GM19239 (cell line): Measurements from ENCODE around the gene GGTLC3.
"Not testable (repeated sequence)": the region's sequence is repeated elsewhere in the genome, so short reads cannot be mapped to it uniquely, and the experiment has no call there.

Experiments used
- DNase-seq: peaks from one replicate; pipeline ENCODE4 v3.0.0; 2011; ENCODE audit warnings: low spot score; ENCODE audit not compliant: insufficient read length
- FAIRE-seq: peaks from 2 replicates; lab custom pipeline; 2011; peaks lifted over from hg19 to GRCh38; lab: Jason Lieb, UNC

GGTLC3 gene

DNA sequence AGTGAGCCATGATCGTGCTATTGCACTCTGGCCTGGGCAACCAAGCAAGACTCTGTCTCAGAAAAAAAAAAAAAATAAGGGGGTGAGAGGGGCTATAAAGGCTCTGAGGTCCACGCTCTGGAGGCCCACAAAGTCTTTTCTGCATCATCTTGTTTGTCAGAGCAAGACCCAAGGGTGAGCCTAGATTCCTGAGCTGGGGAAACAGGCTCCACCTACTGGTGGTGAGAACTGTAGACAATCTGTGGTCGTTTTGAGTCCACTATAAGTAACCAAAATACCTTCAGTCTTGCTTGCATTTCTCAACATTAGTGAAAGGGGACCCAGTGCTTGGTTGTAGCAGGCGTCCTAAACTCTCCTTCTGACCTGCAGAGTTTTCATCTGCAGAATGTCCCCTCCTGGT is 5.4 kb upstream of the GGTLC3 start:
- FAIRE-seq, DNase-seq: not testable (repeated sequence)

DNA sequence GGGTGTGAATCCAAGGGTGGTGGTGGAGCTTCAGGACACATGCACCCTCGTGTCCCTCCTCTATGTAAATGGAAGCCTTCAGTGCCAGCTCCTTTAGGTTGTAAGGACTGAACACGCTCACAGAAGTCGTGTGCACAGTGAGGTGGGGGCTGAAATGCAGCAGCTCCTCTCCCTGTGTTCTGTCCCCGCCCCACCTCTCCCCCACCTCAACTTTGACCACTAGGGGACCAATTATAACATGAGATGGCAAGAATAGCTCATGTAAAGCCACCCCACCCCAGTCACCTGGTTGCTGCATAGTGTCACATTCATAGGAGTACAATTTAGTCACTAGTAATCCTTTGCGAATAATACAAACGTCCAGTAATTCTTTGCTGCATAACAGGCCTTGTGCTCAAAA is 4.8 kb upstream of the GGTLC3 start:
- not testable (repeated sequence) for DNase-seq, FAIRE-seq

DNA sequence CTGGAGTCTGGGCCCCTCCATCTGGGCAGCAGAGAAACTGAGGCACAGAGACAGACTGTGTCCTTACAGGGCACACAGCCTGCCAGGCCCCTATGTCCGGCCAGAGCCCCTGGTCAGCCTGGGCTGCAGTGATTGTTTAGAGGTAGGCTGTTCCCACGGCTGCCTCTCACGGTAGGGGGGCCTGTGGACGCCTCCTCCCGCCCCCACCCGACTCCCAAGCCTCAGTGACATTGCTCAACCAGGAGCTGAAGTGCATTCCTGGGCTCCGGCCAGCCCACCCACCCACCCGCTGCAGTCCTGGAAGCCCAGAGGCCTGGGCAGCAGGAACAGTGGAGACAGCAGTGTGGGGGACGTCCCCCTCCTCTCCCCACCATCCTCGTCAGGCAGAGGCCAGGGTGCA is 4.5 kb downstream of the GGTLC3 start:
- DNase-seq, FAIRE-seq: not testable (repeated sequence)

DNA sequence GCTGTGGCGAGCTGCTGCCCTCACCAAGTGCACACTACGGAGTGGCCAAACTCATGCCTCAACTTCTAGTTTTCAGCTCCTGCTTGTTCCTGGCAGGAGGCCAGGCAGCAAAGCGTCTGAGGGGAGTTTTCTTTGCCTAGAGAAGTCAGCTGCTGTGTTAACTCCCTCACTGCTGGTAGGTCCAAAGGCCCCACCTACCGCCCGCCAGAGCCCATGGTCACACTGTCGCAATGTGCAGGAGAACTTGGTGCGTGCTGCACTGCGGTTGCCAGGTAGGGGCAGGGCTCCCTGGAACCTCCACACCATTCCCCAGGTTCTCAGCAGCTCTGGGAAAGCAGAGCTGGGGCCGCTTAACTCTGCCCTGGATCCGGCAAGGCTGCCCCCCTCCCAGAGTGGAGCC is 5.6 kb downstream of the GGTLC3 start:
- not testable (repeated sequence) for FAIRE-seq, DNase-seq

DNA sequence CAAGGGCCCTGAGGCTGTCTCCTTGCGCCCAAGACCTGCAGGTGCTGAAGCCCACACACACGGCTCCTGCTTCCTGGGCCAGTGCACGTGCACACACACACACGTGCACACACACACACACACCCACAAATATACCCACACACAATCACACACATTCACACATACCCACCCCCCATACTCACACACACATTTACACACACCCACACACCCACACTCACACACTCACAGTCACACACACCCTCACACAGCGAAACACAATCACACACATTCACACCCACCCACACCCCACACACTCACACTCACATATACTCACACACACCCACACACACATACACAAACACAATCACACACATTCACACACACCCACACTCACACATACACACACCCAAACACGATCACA is 6.6 kb downstream of the GGTLC3 start:
- not testable (repeated sequence) for DNase-seq, FAIRE-seq

DNA sequence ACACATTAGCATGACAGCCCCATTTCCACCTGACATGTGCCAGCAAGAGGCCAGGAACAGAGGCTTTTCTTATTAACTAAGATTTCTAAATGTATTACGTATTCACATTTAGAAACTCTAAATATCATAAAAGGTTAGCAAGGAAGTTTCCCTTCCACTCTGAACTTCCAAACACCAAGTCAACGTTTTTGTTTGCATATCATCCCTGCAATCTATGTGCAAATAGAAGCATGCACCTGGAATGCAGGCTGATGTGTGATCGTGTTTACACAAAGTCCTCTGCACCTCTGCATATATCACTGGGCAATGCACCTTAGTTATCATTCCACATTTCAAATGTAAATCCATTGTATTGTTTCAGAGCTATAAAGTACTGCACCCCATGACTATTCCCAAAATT is 21.7 kb downstream of the GGTLC3 start:
- not testable (repeated sequence) for DNase-seq, FAIRE-seq
